HCT116 (cell line): ENCODE results near the gene SLC24A5. TPM values are rescaled to one million over a fixed set of nuclear protein-coding genes. Genes with fewer than 3 reads are reported as not detected.

Source experiments
- ATAC-seq: fragments of 200-7000 bp; cut with Tn5 transposase; 2 replicates; pipeline ENCODE4 v1.9.1; 2020; ENCODE audit warnings: mild to moderate bottlenecking, moderate library complexity
- BruUV-seq: library from RNA; stranded (reverse); fragments of 400-500 nt; replicated peaks from 2 replicates; lab custom pipeline; 2021; lab: Mats Ljungman, UMichigan
- CTCF ChIA-PET: fragments of 300-600 bp; sonication (Branson Sonifier 250); formaldehyde crosslinking; loops from one replicate; lab custom pipeline; 2021; ENCODE audit warnings: antibody characterized with exemption; lab: Charles Lee
- POLR2A ChIA-PET: fragments of 300-600, 350-600 bp; sonication (Branson Sonifier 250); formaldehyde crosslinking; loops from one replicate; lab custom pipeline; 2021; ENCODE audit warnings: antibody characterized with exemption; lab: Charles Lee
- RAD21 ChIA-PET, 2 experiments: fragments of 300-600 bp; sonication (Branson Sonifier 250); formaldehyde crosslinking; loops; one replicate each; lab custom pipeline; 2023; ENCODE audit warnings: low total read pairs in 2 of 2; ENCODE audit not compliant: uncharacterized antibody in 2 of 2, unreplicated experiment in 2 of 2, low non-redundant PET in 1 of 2; lab: Charles Lee
- DNase-seq: peaks from one replicate; pipeline ENCODE4 v3.0.0-alpha.2; 2010; ENCODE audit warnings: low read depth, low spot score
- H2AFZ ChIP-seq: fragments of 200-600 bp; shearing (Covaris generic), sonication (generic); 2 replicates; pipeline ENCODE4 v1.6.1; 2017; ENCODE audit warnings: low read depth, mixed run types, mixed read lengths, antibody characterized with exemption, low read length; ENCODE audit not compliant: poor library complexity, severe bottlenecking
- H3K27ac ChIP-seq: 2 replicates; pipeline ENCODE4 v1.5.1; 2012; ENCODE audit warnings: low read depth, low read length
- H3K27me3 ChIP-seq: fragments of 200-600 bp; sonication (generic); 2 replicates; pipeline ENCODE4 v1.6.1; 2016; ENCODE audit warnings: mixed run types, low read length, mixed read lengths; ENCODE audit not compliant: insufficient read depth
- H3K36me3 ChIP-seq, 2 experiments: fragments of 200-500 bp in 1 of 2; fragments of 200-600 bp in 1 of 2; sonication (Bioruptor generic) in 1 of 2; sonication (generic) in 1 of 2; 2 replicates each; pipeline versions ENCODE4 v1.5.1 to v1.6.1; 2014 to 2016; ENCODE audit warnings: low read length in 2 of 2, inconsistent platforms in 1 of 2, mixed read lengths in 1 of 2, mixed run types in 1 of 2; ENCODE audit not compliant: insufficient read depth in 2 of 2, control insufficient read depth in 1 of 2
- H3K4me1 ChIP-seq, 2 experiments: fragments of 200-600 bp in 1 of 2; sonication (generic) in 1 of 2; 2 replicates each; pipeline versions ENCODE4 v1.5.1 to v1.6.1; 2012 to 2017; ENCODE audit warnings: low read length in 2 of 2, inconsistent platforms in 1 of 2, mild to moderate bottlenecking in 1 of 2, mixed read lengths in 1 of 2, mixed run types in 1 of 2, moderate library complexity in 1 of 2; ENCODE audit not compliant: insufficient read depth in 2 of 2, control insufficient read depth in 1 of 2
- H3K4me2 ChIP-seq: fragments of 200-600 bp; sonication (generic); 2 replicates; pipeline ENCODE4 v1.6.1; 2017; ENCODE audit warnings: mixed run types, low read length, mixed read lengths
- H3K4me3 ChIP-seq, 2 experiments: fragments of 200-600 bp in 1 of 2; sonication (generic) in 1 of 2; replicated peaks in 1 of 2; 2 replicates each; pipeline ENCODE4 v1.5.1; 2011 to 2016; ENCODE audit warnings: low read length in 2 of 2, control low read depth in 1 of 2, low read depth in 1 of 2, mild to moderate bottlenecking in 1 of 2, mixed read lengths in 1 of 2, mixed run types in 1 of 2
- H3K79me2 ChIP-seq: fragments of 200-600 bp; sonication (generic); 2 replicates; pipeline ENCODE4 v1.6.1; 2017; ENCODE audit warnings: mild to moderate bottlenecking, mixed run types, low read length, moderate library complexity, mixed read lengths; ENCODE audit not compliant: insufficient read depth
- H3K9ac ChIP-seq: fragments of 200-600 bp; sonication (generic); 2 replicates; pipeline ENCODE4 v1.6.1; 2016; ENCODE audit warnings: low read length, mixed read lengths
- H3K9me2 ChIP-seq: fragments of 200-600 bp; sonication (generic), shearing (Covaris generic); 2 replicates; pipeline ENCODE4 v1.6.1; 2017; ENCODE audit warnings: mixed run types, mild to moderate bottlenecking, moderate library complexity; ENCODE audit not compliant: insufficient read depth
- H3K9me3 ChIP-seq, 2 experiments: fragments of 200-500 bp in 1 of 2; fragments of 200-600 bp in 1 of 2; sonication (Bioruptor generic) in 1 of 2; sonication (generic) in 1 of 2; 2 replicates each; pipeline ENCODE4 v1.6.1; 2014 to 2017; ENCODE audit warnings: low read length in 2 of 2, mixed read lengths in 2 of 2, inconsistent platforms in 1 of 2, low read depth in 1 of 2, mild to moderate bottlenecking in 1 of 2, mixed run types in 1 of 2, moderate library complexity in 1 of 2; ENCODE audit not compliant: control insufficient read depth in 1 of 2, insufficient read depth in 1 of 2
- H4K20me1 ChIP-seq: fragments of 200-600 bp; sonication (generic), shearing (Covaris generic); 2 replicates; pipeline ENCODE4 v1.6.1; 2017; ENCODE audit warnings: mixed run types, mild to moderate bottlenecking, moderate library complexity; ENCODE audit not compliant: insufficient read depth
- ATF3 ChIP-seq: IDR thresholded peaks from 2 replicates; pipeline ENCODE4 v1.6.1; 2012
- CBX3 ChIP-seq: IDR thresholded peaks from 2 replicates; pipeline ENCODE4 v1.6.1; 2012; ENCODE audit warnings: low read depth
- CEBPB ChIP-seq: IDR thresholded peaks from 2 replicates; pipeline ENCODE4 v1.6.1; 2012; ENCODE audit warnings: low read depth
- CTCF ChIP-seq, 3 experiments: fragments of 200-600 bp in 1 of 3; sonication (generic) in 1 of 3; IDR thresholded peaks in 2 of 3; conservative IDR thresholded peaks in 1 of 3; 2 replicates each; pipeline ENCODE4 v1.5.1; 2012 to 2017; ENCODE audit warnings: low read depth in 2 of 3, low read length in 2 of 3, antibody characterized with exemption in 1 of 3, borderline replicate concordance in 1 of 3, control low read depth in 1 of 3, mild to moderate bottlenecking in 1 of 3, mixed read lengths in 1 of 3, mixed run types in 1 of 3, moderate library complexity in 1 of 3; ENCODE audit not compliant: insufficient read depth in 1 of 3
- ELF1 ChIP-seq: IDR thresholded peaks from 2 replicates; pipeline ENCODE4 v1.6.1; 2012; ENCODE audit warnings: low read depth, borderline replicate concordance
- EZH2 ChIP-seq: fragments of 200-600 bp; sonication (generic); IDR thresholded peaks from 2 replicates; pipeline ENCODE4 v1.6.1; 2017; ENCODE audit warnings: antibody characterized with exemption, mixed run types
- EZH2phosphoT487 ChIP-seq: fragments of 200-600 bp; IDR thresholded peaks from 2 replicates; pipeline ENCODE4 v1.6.1; 2018; ENCODE audit warnings: antibody characterized with exemption, borderline replicate concordance
- FOSL1 ChIP-seq: IDR thresholded peaks from 2 replicates; pipeline ENCODE4 v1.6.1; 2012; ENCODE audit warnings: low read depth
- MAX ChIP-seq: IDR thresholded peaks from 2 replicates; pipeline ENCODE4 v1.6.1; 2012
- POLR2A ChIP-seq: IDR thresholded peaks from 2 replicates; pipeline ENCODE4 v1.7.0; 2011; ENCODE audit warnings: borderline replicate concordance; ENCODE audit not compliant: insufficient read depth, insufficient read length; ENCODE audit errors: extremely low read depth
- POLR2AphosphoS5 ChIP-seq: IDR thresholded peaks from 2 replicates; pipeline ENCODE4 v1.6.1; 2011; ENCODE audit warnings: mild to moderate bottlenecking, low read depth, low read length, moderate library complexity
- RAD21 ChIP-seq: IDR thresholded peaks from 2 replicates; pipeline ENCODE4 v1.6.1; 2012; ENCODE audit warnings: low read depth, mild to moderate bottlenecking
- REST ChIP-seq: IDR thresholded peaks from 2 replicates; pipeline ENCODE4 v1.6.1; 2012; ENCODE audit warnings: low read depth
- SIN3A ChIP-seq: IDR thresholded peaks from 2 replicates; pipeline ENCODE4 v1.6.1; 2012; ENCODE audit warnings: low read depth
- SRF ChIP-seq: IDR thresholded peaks from 2 replicates; pipeline ENCODE4 v1.6.1; 2012; ENCODE audit warnings: low read depth
- TCF7L2 ChIP-seq: IDR thresholded peaks from 2 replicates; pipeline ENCODE4 v1.7.0; 2011; ENCODE audit warnings: borderline replicate concordance, inconsistent platforms; ENCODE audit not compliant: insufficient read depth, insufficient read length; ENCODE audit errors: extremely low read depth
- YY1 ChIP-seq: IDR thresholded peaks from 2 replicates; pipeline ENCODE4 v1.6.1; 2011; ENCODE audit warnings: low read length, low read depth, moderate library complexity, mild to moderate bottlenecking; ENCODE audit not compliant: insufficient replicate concordance; ENCODE audit errors: extremely low read depth
- ZBTB33 ChIP-seq: IDR thresholded peaks from 2 replicates; pipeline ENCODE4 v1.6.1; 2011; ENCODE audit warnings: mild to moderate bottlenecking, low read length, moderate library complexity; ENCODE audit not compliant: insufficient replicate concordance; ENCODE audit errors: extremely low read depth
- ZFX ChIP-seq: fragments of 450-650 bp; IDR thresholded peaks from 2 replicates; pipeline ENCODE4 v1.6.1; 2017
- ZNF274 ChIP-seq: fragments of 200-500 bp; sonication (Bioruptor generic); IDR thresholded peaks from 2 replicates; pipeline ENCODE4 v1.6.1; 2014; ENCODE audit warnings: mild to moderate bottlenecking, low read depth, low read length, inconsistent platforms
- intact Hi-C: fragments of 100-400 bp; cut with micrococcal nuclease; formaldehyde crosslinking; loops from 2 replicates; pipeline ENCODE4 v1.10.0; 2022
- total RNA-seq: library from RNA; stranded (reverse); gene quantifications from one replicate; pipeline ENCODE4 v1.2.1, GENCODE V29; 2021; ENCODE audit not compliant: unreplicated experiment

The SLC24A5 gene
- total RNA-seq, 1 experiment from 2014 or later = not detected

- CTCF ChIA-PET = no interaction called here
- ATAC-seq (no peak), DNase-seq (no peak)
- RAD21 ChIA-PET = no interaction called here
- Histone ChIP-seq H3K27ac (no peak overlapping the region), H3K27me3 (no peaks in the 10 kb centered on the region), H4K20me1 (no peaks in the 10 kb centered on the region), H3K4me1 (no peaks in the 10 kb centered on the region), H3K9ac (no peak overlapping the region), H3K36me3 (no peaks in the 10 kb centered on the region), H3K4me3 (no peak overlapping the region), H2AFZ (no peak overlapping the region), H3K9me2 (no peaks in the 10 kb centered on the region), H3K79me2 (no peaks in the 10 kb centered on the region), H3K4me2 (no peak overlapping the region), H3K9me3 (peaks cover 0 to 3% of the 10 kb centered on the region in 2 experiments; a peak in 1 of 4 replicates)
- no peak for TF ChIP-seq TCF7L2
- no peak for TF ChIP-seq FOSL1
- TF ChIP-seq ZNF274 = no peak
- TF ChIP-seq REST = no peak
- TF ChIP-seq POLR2A = no peak
- TF ChIP-seq ELF1 = no peak
- no peak for TF ChIP-seq YY1
- TF ChIP-seq CTCF (IDR thresholded peaks at IDR 0.05 in 2 of 3, conservative IDR thresholded peaks at IDR 0.05 in 1 of 3; ENCODE audit: borderline replicate concordance in 1 of 3, insufficient read depth in 1 of 3, low read depth in 2 of 3, low read length in 2 of 3) = no peak
- TF ChIP-seq SIN3A = no peak
- no peak for TF ChIP-seq ZFX
- no peak for TF ChIP-seq RAD21
- no peak for TF ChIP-seq SRF
- no peak for TF ChIP-seq MAX
- no peak for TF ChIP-seq EZH2phosphoT487
- no peak for TF ChIP-seq POLR2AphosphoS5
- no peak for TF ChIP-seq ZBTB33
- TF ChIP-seq EZH2 = no peak
- no peak for TF ChIP-seq CEBPB
- TF ChIP-seq CBX3 = no peak
- TF ChIP-seq ATF3 = no peak
- POLR2A ChIA-PET = no interaction called here
- BruUV-seq = no TSS peak
- intact Hi-C loops = no loop called here
Measured at GRCh38 chr15:48090115-48090514, 30.7 kb upstream of the SLC24A5 start.
